HCT116 (cell line): ENCODE data around the gene SLC25A25. TPM values are rescaled to one million over a fixed set of nuclear protein-coding genes. Genes with fewer than 3 reads are reported as not detected.
A peak's percentile ranks its signal among the peaks of the same experiment; 100 is the strongest.

Source experiments
- ATAC-seq: fragments of 200-7000 bp; cut with Tn5 transposase; 2 replicates; pipeline ENCODE4 v1.9.1; 2020; ENCODE audit warnings: mild to moderate bottlenecking, moderate library complexity
- BruUV-seq: library from RNA; stranded (reverse); fragments of 400-500 nt; replicated peaks from 2 replicates; lab custom pipeline; 2021; lab: Mats Ljungman, UMichigan
- CTCF ChIA-PET: fragments of 300-600 bp; sonication (Branson Sonifier 250); formaldehyde crosslinking; loops from one replicate; lab custom pipeline; 2021; ENCODE audit warnings: antibody characterized with exemption; lab: Charles Lee
- POLR2A ChIA-PET: fragments of 300-600, 350-600 bp; sonication (Branson Sonifier 250); formaldehyde crosslinking; loops from one replicate; lab custom pipeline; 2021; ENCODE audit warnings: antibody characterized with exemption; lab: Charles Lee
- RAD21 ChIA-PET, 2 experiments: fragments of 300-600 bp; sonication (Branson Sonifier 250); formaldehyde crosslinking; loops; one replicate each; lab custom pipeline; 2023; ENCODE audit warnings: low total read pairs in 2 of 2; ENCODE audit not compliant: uncharacterized antibody in 2 of 2, unreplicated experiment in 2 of 2, low non-redundant PET in 1 of 2; lab: Charles Lee
- DNase-seq: peaks from one replicate; pipeline ENCODE4 v3.0.0-alpha.2; 2010; ENCODE audit warnings: low read depth, low spot score
- H2AFZ ChIP-seq: fragments of 200-600 bp; shearing (Covaris generic), sonication (generic); 2 replicates; pipeline ENCODE4 v1.6.1; 2017; ENCODE audit warnings: low read depth, mixed run types, mixed read lengths, antibody characterized with exemption, low read length; ENCODE audit not compliant: poor library complexity, severe bottlenecking
- H3K27ac ChIP-seq: 2 replicates; pipeline ENCODE4 v1.5.1; 2012; ENCODE audit warnings: low read depth, low read length
- H3K27me3 ChIP-seq: fragments of 200-600 bp; sonication (generic); 2 replicates; pipeline ENCODE4 v1.6.1; 2016; ENCODE audit warnings: mixed run types, low read length, mixed read lengths; ENCODE audit not compliant: insufficient read depth
- H3K36me3 ChIP-seq, 2 experiments: fragments of 200-500 bp in 1 of 2; fragments of 200-600 bp in 1 of 2; sonication (Bioruptor generic) in 1 of 2; sonication (generic) in 1 of 2; 2 replicates each; pipeline versions ENCODE4 v1.5.1 to v1.6.1; 2014 to 2016; ENCODE audit warnings: low read length in 2 of 2, inconsistent platforms in 1 of 2, mixed read lengths in 1 of 2, mixed run types in 1 of 2; ENCODE audit not compliant: insufficient read depth in 2 of 2, control insufficient read depth in 1 of 2
- H3K4me1 ChIP-seq, 2 experiments: fragments of 200-600 bp in 1 of 2; sonication (generic) in 1 of 2; 2 replicates each; pipeline versions ENCODE4 v1.5.1 to v1.6.1; 2012 to 2017; ENCODE audit warnings: low read length in 2 of 2, inconsistent platforms in 1 of 2, mild to moderate bottlenecking in 1 of 2, mixed read lengths in 1 of 2, mixed run types in 1 of 2, moderate library complexity in 1 of 2; ENCODE audit not compliant: insufficient read depth in 2 of 2, control insufficient read depth in 1 of 2
- H3K4me2 ChIP-seq: fragments of 200-600 bp; sonication (generic); 2 replicates; pipeline ENCODE4 v1.6.1; 2017; ENCODE audit warnings: mixed run types, low read length, mixed read lengths
- H3K4me3 ChIP-seq, 2 experiments: fragments of 200-600 bp in 1 of 2; sonication (generic) in 1 of 2; replicated peaks in 1 of 2; 2 replicates each; pipeline ENCODE4 v1.5.1; 2011 to 2016; ENCODE audit warnings: low read length in 2 of 2, control low read depth in 1 of 2, low read depth in 1 of 2, mild to moderate bottlenecking in 1 of 2, mixed read lengths in 1 of 2, mixed run types in 1 of 2
- H3K79me2 ChIP-seq: fragments of 200-600 bp; sonication (generic); 2 replicates; pipeline ENCODE4 v1.6.1; 2017; ENCODE audit warnings: mild to moderate bottlenecking, mixed run types, low read length, moderate library complexity, mixed read lengths; ENCODE audit not compliant: insufficient read depth
- H3K9ac ChIP-seq: fragments of 200-600 bp; sonication (generic); 2 replicates; pipeline ENCODE4 v1.6.1; 2016; ENCODE audit warnings: low read length, mixed read lengths
- H3K9me2 ChIP-seq: fragments of 200-600 bp; sonication (generic), shearing (Covaris generic); 2 replicates; pipeline ENCODE4 v1.6.1; 2017; ENCODE audit warnings: mixed run types, mild to moderate bottlenecking, moderate library complexity; ENCODE audit not compliant: insufficient read depth
- H3K9me3 ChIP-seq, 2 experiments: fragments of 200-500 bp in 1 of 2; fragments of 200-600 bp in 1 of 2; sonication (Bioruptor generic) in 1 of 2; sonication (generic) in 1 of 2; 2 replicates each; pipeline ENCODE4 v1.6.1; 2014 to 2017; ENCODE audit warnings: low read length in 2 of 2, mixed read lengths in 2 of 2, inconsistent platforms in 1 of 2, low read depth in 1 of 2, mild to moderate bottlenecking in 1 of 2, mixed run types in 1 of 2, moderate library complexity in 1 of 2; ENCODE audit not compliant: control insufficient read depth in 1 of 2, insufficient read depth in 1 of 2
- H4K20me1 ChIP-seq: fragments of 200-600 bp; sonication (generic), shearing (Covaris generic); 2 replicates; pipeline ENCODE4 v1.6.1; 2017; ENCODE audit warnings: mixed run types, mild to moderate bottlenecking, moderate library complexity; ENCODE audit not compliant: insufficient read depth
- CBX3 ChIP-seq: IDR thresholded peaks from 2 replicates; pipeline ENCODE4 v1.6.1; 2012; ENCODE audit warnings: low read depth
- CTCF ChIP-seq, 3 experiments: fragments of 200-600 bp in 1 of 3; sonication (generic) in 1 of 3; IDR thresholded peaks in 2 of 3; conservative IDR thresholded peaks in 1 of 3; 2 replicates each; pipeline ENCODE4 v1.5.1; 2012 to 2017; ENCODE audit warnings: low read depth in 2 of 3, low read length in 2 of 3, antibody characterized with exemption in 1 of 3, borderline replicate concordance in 1 of 3, control low read depth in 1 of 3, mild to moderate bottlenecking in 1 of 3, mixed read lengths in 1 of 3, mixed run types in 1 of 3, moderate library complexity in 1 of 3; ENCODE audit not compliant: insufficient read depth in 1 of 3
- EGR1 ChIP-seq: IDR thresholded peaks from 2 replicates; pipeline ENCODE4 v1.6.1; 2012; ENCODE audit warnings: low read depth
- ELF1 ChIP-seq: IDR thresholded peaks from 2 replicates; pipeline ENCODE4 v1.6.1; 2012; ENCODE audit warnings: low read depth, borderline replicate concordance
- EZH2 ChIP-seq: fragments of 200-600 bp; sonication (generic); IDR thresholded peaks from 2 replicates; pipeline ENCODE4 v1.6.1; 2017; ENCODE audit warnings: antibody characterized with exemption, mixed run types
- EZH2phosphoT487 ChIP-seq: fragments of 200-600 bp; IDR thresholded peaks from 2 replicates; pipeline ENCODE4 v1.6.1; 2018; ENCODE audit warnings: antibody characterized with exemption, borderline replicate concordance
- JUND ChIP-seq: IDR thresholded peaks from 2 replicates; pipeline ENCODE4 v1.6.1; 2012
- POLR2A ChIP-seq: IDR thresholded peaks from 2 replicates; pipeline ENCODE4 v1.7.0; 2011; ENCODE audit warnings: borderline replicate concordance; ENCODE audit not compliant: insufficient read depth, insufficient read length; ENCODE audit errors: extremely low read depth
- POLR2AphosphoS5 ChIP-seq: IDR thresholded peaks from 2 replicates; pipeline ENCODE4 v1.6.1; 2011; ENCODE audit warnings: mild to moderate bottlenecking, low read depth, low read length, moderate library complexity
- RAD21 ChIP-seq: IDR thresholded peaks from 2 replicates; pipeline ENCODE4 v1.6.1; 2012; ENCODE audit warnings: low read depth, mild to moderate bottlenecking
- REST ChIP-seq: IDR thresholded peaks from 2 replicates; pipeline ENCODE4 v1.6.1; 2012; ENCODE audit warnings: low read depth
- SIN3A ChIP-seq: IDR thresholded peaks from 2 replicates; pipeline ENCODE4 v1.6.1; 2012; ENCODE audit warnings: low read depth
- SRF ChIP-seq: IDR thresholded peaks from 2 replicates; pipeline ENCODE4 v1.6.1; 2012; ENCODE audit warnings: low read depth
- TCF7L2 ChIP-seq: IDR thresholded peaks from 2 replicates; pipeline ENCODE4 v1.7.0; 2011; ENCODE audit warnings: borderline replicate concordance, inconsistent platforms; ENCODE audit not compliant: insufficient read depth, insufficient read length; ENCODE audit errors: extremely low read depth
- YY1 ChIP-seq: IDR thresholded peaks from 2 replicates; pipeline ENCODE4 v1.6.1; 2011; ENCODE audit warnings: low read length, low read depth, moderate library complexity, mild to moderate bottlenecking; ENCODE audit not compliant: insufficient replicate concordance; ENCODE audit errors: extremely low read depth
- ZBTB33 ChIP-seq: IDR thresholded peaks from 2 replicates; pipeline ENCODE4 v1.6.1; 2011; ENCODE audit warnings: mild to moderate bottlenecking, low read length, moderate library complexity; ENCODE audit not compliant: insufficient replicate concordance; ENCODE audit errors: extremely low read depth
- ZFX ChIP-seq: fragments of 450-650 bp; IDR thresholded peaks from 2 replicates; pipeline ENCODE4 v1.6.1; 2017
- ZNF274 ChIP-seq: fragments of 200-500 bp; sonication (Bioruptor generic); IDR thresholded peaks from 2 replicates; pipeline ENCODE4 v1.6.1; 2014; ENCODE audit warnings: mild to moderate bottlenecking, low read depth, low read length, inconsistent platforms
- intact Hi-C: fragments of 100-400 bp; cut with micrococcal nuclease; formaldehyde crosslinking; loops from 2 replicates; pipeline ENCODE4 v1.10.0; 2022
- total RNA-seq: library from RNA; stranded (reverse); gene quantifications from one replicate; pipeline ENCODE4 v1.2.1, GENCODE V29; 2021; ENCODE audit not compliant: unreplicated experiment

SLC25A25 gene
- total RNA-seq, 1 experiment from 2014 or later: 15.3 TPM

GRCh38 chr9:128066713-128067644, 1.1 kb upstream of the SLC25A25 start, which contains the start of gene NAIF1:
Gene NAIF1 (minus strand): TSS chr9:128067320. CDS start chr9:128067101, 219 bp downstream.
- Histone ChIP-seq H3K9me2 (no peaks in the 10 kb centered on the region), H2AFZ (peak within 1 kb of the TSS; percentile 79), H3K4me3 (peak within 1 kb of the TSS; percentile 81 to 85), H3K9me3 (no peaks in the 10 kb centered on the region), H3K9ac (peak within 1 kb of the TSS; percentile 88), H3K4me1 (peaks cover 25 to 37% of the 10 kb centered on the region in 2 experiments), H3K79me2 (peaks cover 47% of the 10 kb centered on the region), H3K36me3 (no peaks in the 10 kb centered on the region), H3K4me2 (peak within 1 kb of the TSS; percentile 99), H3K27me3 (no peaks in the 10 kb centered on the region), H3K27ac (peak within 1 kb of the TSS; percentile 95), H4K20me1 (no peaks in the 10 kb centered on the region)
- TF ChIP-seq JUND (no peak), EGR1 (no peak), EZH2phosphoT487 (no peak), POLR2A (no peak), POLR2AphosphoS5 (peak; percentile 45), ELF1 (no peak), REST (no peak), SRF (no peak), CBX3 (no peak), ZNF274 (no peak), EZH2 (no peak), CTCF (IDR thresholded peaks at IDR 0.05 in 2 of 3, conservative IDR thresholded peaks at IDR 0.05 in 1 of 3; ENCODE audit: borderline replicate concordance in 1 of 3, insufficient read depth in 1 of 3, low read depth in 2 of 3, low read length in 2 of 3) (no peak), RAD21 (no peak), TCF7L2 (no peak), SIN3A (no peak), ZBTB33 (no peak), ZFX (peak; percentile 73; the same call in 1 of the 2 replicates), YY1 (peak; percentile 65)
- RAD21 ChIA-PET: interaction anchor here (0.6 to 1.4 kb wide), 4 partner anchors 12 to 283 kb away, joined by 3 to 4 read pairs (median 4); no protein-coding TSS in a partner anchor
- ATAC-seq: peak; percentile 81
- CTCF ChIA-PET: interaction anchor here (1.0 to 2.4 kb wide), 7 partner anchors 10 to 124 kb away, joined by 3 to 9 read pairs (median 5); no protein-coding TSS in a partner anchor
- peak; percentile 99 for DNase-seq
- intact Hi-C loops: no loop called here
- TSS peak; percentile 68 for BruUV-seq
- POLR2A ChIA-PET: interaction anchor here (0.6 to 1.8 kb wide), 9 partner anchors 9 to 146 kb away, joined by 3 to 23 read pairs (median 4); no protein-coding TSS in a partner anchor
